Fibroblast of gingiva (primary cell): Measurements from ENCODE around the gene CLASP1.

Source experiments
- DNase-seq: peaks from one replicate; pipeline ENCODE4 v3.0.0-alpha.2; 2011; ENCODE audit warnings: low read depth

CLASP1 gene

DNA sequence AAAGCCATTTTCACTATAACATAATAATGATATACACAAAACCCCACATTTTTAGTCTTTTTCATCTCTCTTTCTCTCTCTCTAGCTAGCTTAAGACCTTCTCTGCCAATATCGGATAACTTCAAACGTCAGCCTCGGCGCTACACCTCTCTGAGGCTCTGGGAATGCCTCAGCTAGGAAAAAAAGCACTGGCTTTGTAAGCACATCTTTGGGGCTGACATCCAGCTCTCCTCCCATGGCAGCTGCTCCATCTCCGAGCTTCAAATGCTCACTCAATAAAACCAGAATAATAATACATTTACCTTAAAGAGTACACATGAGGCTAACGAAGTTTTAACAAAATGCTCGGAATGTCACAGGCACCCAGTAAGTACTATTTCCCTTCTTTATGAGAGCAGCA is 107.8 kb downstream of the CLASP1 start:
- DNase-seq: no peak

DNA sequence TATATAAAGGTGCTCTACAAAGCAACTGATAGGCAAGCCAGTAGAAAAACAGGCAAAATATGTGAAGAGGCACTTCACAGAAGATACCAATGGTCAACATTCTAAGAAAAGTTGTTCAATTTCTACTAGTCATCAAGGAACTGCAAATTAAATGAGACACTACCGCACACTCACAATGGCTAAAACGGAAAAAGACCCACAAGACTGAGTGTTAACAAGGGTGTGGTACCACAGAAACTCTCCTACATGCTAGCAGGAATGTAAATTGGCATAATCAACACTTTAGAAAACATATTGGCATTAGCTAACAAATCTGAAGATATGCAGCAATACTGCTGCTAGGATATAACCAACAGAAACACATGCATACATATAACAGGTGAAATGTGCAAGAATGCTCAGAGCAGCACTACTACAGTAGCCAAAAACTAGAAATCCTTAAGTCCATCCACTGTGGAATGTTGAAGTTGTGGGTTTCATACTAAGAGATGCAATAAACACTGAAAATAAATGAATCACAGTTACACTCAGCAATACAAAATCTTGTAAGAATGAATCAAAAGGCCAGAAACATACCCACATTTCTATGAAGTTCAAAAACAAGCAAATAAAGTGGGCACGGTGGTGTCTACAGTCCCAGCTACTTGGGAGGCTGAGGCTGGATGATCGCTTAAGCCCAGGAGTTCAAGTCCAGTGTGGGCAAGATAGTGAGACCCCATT is 109.4 kb downstream of the CLASP1 start:
- DNase-seq: no peak

DNA sequence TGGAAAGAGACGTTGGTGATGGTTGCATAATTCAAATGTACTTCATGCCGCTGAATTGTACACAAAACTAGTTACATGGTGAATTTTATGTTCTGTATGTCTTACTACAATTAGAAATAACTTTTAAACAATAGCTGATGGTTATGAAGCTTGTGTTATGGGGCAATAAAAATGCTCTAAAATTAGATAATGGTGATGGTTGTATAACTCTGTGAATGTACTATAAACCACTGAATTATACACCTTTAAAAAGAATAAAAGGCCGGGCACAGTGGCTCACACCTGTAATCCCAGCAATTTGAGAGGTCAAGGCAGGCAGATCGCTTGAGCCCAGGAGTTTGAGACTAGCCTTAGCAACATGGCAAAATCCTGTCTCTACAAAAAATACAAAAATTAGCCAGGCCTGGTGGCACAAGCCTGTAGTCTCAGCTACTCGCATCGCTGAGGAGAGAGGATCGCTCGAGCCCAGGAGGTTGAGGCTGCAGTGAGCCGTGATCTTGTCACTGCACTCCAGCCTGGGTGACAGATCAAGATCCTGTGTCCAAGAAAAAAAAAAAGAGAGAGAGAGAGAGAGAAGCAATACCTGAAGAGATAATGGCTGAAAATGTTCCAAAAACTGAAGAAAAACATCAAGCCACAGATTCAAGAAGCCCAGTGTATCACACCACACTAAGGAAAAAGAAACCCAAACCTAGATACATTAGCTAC is 112.3 kb downstream of the CLASP1 start:
- no peak for DNase-seq

DNA sequence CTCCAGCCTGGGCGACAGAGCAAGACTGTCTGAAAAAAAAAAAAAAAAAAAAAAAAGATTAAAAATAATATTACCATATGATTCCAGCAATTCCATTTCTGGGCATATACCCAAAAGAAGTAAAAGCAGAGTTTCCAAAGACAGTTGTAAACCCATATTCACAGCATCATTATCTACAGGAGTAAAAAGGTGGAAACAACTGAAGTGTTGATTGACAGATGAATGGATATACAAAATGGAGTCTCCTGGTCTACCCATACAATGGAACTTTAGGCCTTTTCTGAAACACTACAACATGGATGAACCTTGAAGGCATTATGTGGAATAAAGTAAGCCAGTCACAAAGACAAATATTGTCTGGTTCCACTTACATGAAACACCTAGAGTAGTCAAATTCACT is 112.9 kb downstream of the CLASP1 start:
- no peak for DNase-seq

DNA sequence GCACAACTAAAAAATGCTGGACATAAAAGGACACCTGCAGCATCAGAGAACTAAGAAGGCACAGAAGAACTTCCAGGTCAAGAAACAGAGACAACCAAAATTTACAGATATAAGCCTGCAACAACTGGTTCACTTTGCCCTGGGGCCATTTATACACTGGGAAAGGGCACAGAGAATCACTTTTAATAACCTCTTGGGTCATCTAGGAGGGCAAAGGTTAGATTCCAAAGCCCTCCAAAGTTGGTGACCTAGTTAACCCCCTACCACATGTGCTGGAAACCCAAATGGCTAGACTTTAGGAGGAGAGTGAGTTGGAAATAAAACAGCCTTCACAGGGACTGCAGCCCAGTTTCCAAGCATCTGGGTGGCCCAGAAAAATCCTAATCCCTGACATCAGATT is 115.3 kb downstream of the CLASP1 start:
- DNase-seq: no peak

GRCh38 chr2:121532894-121533293 is 116.4 kb downstream of the CLASP1 start:
- DNase-seq: no peak

- DNase-seq: peak; percentile 39
These were observed 116.9 kb downstream of the CLASP1 start for GRCh38 chr2:121532347-121532766.

DNA sequence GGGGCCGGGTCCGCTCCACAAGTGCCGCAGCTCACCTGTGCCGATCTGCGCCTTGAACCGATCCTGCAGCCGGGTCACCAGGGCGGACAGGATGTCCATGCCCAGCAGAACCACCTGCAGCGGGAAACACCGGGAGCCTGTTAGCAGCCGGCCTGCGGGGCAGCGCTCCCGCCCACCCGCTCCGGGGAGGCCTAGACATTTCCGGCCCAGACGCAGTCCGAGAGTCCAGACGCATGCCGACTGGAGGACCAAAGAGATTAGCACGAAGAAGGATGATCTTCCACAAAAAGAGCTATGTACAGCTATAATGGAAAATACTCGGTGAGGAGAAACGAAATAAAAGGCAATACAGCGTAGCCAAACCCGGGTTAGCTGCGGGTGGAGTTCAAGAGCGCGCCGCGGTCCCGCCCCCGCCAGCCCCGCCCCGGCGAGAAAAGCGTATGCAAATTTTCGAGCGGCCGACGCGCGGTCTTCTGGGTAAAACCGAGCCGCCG is 119.0 kb downstream of the CLASP1 start:
- peak; percentile 71 for DNase-seq

DNA sequence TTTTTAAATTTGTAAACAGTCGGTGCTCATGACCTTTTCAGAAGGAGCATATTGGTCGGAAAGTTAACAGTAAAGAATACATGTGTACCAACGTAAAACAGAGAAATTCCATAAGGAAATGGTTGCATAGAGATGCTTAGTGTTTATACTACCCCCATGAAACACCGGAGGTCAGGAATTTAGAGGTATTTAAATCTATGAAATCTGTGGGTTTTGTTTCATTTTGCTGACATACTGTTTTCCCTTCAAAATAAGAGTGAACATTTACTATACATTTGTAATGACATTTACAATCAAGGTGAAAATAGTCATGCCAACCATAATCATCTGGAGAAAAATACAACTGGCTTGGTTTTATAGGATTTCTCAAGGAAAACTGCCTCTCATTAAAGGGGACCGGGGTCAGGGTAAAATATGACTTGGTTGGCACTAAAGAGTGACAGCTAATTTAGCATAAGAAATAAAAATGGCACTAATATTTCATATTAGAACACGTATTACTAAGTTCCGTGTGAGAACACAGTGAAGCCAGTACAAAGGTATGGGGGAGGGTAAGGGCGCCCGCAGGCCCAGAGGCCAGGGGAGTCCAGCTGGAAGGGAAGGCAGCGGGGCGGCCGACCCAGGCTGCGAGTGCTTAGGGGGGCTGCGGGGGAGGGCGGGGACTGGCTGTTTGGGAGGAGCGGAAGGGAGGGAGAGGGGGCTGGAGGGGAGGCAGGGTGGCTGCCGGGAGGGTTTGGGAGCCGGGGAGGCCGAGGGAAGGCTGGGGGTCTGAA is 119.6 kb downstream of the CLASP1 start:
- DNase-seq: peak; percentile 49

GRCh38 chr2:121527009-121527682 is 122.1 kb downstream of the CLASP1 start:
- peak; percentile 85 for DNase-seq

GRCh38 chr2:121524685-121525425 is 124.4 kb downstream of the CLASP1 start:
- DNase-seq: no peak

GRCh38 chr2:121521359-121521758 is 127.9 kb downstream of the CLASP1 start:
- DNase-seq: no peak

DNA sequence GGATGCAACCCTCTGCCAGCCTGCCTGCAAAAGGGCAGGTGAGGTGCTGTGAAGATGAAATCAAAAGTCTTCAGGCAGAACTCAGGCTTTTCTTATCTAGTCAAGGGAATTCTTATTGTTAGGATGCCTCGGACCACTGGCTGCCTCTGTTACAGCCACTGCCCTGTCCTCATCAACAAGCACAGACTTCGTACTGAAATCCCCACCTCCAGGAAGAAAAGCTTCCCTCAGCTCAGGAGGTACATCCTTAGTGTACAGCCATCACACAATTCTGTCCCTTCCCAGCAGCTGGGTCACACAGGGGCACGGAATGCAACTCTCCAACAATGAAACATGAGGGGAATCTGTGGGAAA is 128.6 kb downstream of the CLASP1 start:
- no peak for DNase-seq

- DNase-seq: peak; percentile 42
These were observed 129.3 kb downstream of the CLASP1 start for GRCh38 chr2:121519732-121520640.

DNA sequence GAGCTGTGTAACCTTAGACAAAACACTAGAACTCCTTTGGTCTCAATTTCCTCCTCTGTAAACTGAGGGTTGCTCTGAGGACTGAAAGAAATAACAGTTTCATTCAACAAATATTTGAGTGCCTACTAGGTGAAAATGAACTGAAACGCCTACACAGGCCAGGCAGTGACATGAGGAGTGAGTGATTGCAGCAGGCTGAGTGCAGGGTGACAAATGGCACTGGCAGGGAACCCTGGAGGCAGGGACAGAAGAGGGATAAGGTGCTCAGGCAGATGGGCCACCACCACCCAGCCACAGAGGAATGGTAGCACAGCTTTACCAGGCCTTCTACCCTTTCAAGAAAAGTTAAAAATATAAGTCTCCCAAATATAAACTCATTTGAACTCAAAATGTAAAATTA is 130.1 kb downstream of the CLASP1 start:
- no peak for DNase-seq

DNA sequence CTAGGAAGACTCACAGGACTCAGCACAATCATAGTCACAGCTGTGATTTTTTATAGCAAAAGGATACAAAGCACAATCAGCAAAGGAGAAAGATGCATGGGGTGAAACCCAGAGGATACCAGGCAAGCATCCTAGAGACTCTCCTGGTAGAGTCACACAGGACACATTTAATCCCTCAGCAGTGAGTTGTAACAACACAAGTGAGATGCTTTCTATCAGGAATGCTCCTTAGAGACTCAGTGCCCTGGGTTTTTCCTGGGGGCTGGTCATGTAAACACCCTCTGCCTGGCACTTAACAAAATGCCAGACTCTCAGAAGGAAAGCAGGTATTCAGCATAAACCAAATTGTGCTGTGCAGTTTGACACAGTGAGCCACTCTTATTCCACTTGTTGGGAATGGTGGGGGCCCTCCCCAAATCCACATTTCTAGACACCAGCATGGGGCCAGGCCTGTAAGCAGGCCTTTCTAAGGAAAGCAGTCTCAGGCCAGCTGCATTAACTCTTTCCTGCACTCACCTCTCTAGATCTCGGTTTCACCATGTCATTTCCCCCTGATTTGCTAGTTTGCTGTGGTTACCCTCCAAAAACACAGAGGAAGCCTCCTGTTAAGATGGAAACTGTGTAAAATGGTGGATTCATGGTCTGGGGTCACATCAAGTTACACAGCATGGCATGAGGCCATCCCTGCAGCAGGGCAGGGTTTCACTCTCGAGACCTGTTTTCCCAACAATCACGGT is 135.5 kb downstream of the CLASP1 start:
- DNase-seq: no peak

DNA sequence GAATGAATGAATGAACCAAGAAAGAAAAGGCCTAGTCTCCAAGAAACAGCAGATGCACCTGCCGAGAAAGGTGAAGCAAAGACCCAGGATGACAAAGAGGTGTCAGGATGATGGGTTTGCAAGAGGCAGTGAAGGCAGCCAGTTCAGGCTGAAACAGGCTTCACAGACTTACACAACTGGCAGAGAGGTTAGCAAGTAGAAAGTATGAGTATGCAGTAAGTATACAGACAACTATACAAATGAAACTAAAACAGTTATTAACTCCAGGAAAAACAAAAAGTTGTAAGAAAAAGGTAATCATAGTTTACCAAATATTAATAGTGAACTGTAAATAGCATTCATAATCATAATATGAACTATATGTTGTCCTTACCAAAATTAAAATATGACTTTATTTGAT is 138.4 kb downstream of the CLASP1 start:
- no peak for DNase-seq

DNA sequence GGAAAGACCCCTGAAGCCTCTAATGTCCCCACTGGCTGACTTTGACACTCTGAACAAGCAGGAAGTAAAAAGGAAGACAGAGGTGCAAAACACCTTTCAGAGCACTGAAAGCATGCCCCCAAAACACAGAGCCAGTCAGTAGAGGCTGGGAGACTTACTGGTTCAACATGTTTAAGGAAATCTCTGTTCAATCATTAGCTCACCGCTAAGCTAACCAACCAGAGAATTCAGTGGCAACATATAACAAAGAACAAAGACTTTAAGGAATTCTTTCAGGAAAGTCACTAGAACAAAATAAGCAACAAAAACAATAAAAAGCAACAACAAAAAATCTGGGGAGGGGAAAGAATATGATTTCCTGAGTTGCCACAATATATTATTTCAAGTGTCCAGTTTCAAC is 142.6 kb downstream of the CLASP1 start:
- no peak for DNase-seq

- no peak for DNase-seq
These were observed 143.2 kb downstream of the CLASP1 start for GRCh38 chr2:121505986-121506586.
